ENCODE results near the gene RAP1A.

RAP1A gene

DNA sequence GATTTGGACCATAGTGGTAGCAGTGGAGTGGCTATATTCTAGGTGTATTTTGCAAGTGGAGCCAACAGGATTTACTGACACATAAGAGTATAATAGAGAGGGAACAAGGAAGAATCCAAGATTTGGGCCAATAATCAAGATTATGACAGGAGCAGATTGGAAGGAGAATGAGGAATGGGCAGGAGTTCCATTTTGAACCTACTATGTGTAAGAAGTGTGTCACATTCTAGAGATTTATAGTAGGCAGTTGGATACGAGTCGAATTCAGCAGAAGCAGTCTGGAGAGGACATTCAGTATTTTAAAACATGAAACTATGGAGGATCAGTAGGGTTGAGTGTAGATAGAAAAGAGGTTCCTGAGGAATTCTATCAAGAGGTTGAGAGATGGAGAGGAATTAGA lies 97.9 kb downstream of the RAP1A start:
- DNase-seq (ENCODE audit: low read depth in 2 of 2) = no peak

DNA sequence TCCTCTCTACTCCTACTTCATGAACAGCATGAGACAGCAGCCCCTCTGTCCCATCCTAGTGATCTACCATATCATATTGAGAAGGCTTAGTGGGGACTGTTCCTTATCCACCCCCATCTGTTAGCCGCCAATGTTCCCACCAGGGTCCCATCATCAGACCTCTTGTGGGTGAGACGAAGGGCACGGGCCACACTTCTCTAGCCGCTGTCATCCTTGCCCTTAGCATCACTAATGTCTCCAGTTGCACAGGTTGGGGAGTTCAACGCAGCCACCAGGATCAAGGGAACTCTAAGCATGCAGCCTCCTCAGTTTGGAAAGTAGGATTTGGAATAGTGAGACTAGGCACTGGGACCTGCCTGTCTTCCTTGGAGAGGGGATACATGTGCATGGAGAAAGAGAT lies 99.5 kb downstream of the RAP1A start:
- no peak for DNase-seq (ENCODE audit: low read depth in 2 of 2)

DNA sequence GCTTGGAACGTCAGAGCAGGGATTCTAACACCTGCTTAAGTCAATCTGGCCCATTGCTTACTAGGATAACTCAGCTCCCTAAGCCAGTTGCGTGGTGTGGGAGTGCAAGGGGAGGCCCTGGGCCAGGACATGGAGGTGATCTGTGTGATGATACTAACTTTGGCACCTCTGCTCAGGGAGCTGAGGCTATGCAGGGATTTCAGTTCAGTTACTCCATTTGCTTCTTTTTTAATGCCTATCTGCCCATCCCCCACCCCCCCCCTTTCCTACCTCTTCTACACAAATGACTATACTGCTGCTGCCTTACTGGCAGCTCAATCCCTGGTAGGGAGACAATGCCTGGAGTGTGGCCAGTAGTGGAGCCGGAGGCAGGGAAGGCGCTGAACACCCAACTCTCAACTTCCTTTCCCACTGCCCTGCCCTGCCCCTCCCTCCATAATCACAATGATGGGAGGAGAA lies 100.1 kb downstream of the RAP1A start:
- no peak for DNase-seq (ENCODE audit: low read depth in 2 of 2)

GRCh38 chr1:111720274-111720976 lies 100.8 kb downstream of the RAP1A start:
- DNase-seq (ENCODE audit: low read depth in 2 of 2) = no peak

DNA sequence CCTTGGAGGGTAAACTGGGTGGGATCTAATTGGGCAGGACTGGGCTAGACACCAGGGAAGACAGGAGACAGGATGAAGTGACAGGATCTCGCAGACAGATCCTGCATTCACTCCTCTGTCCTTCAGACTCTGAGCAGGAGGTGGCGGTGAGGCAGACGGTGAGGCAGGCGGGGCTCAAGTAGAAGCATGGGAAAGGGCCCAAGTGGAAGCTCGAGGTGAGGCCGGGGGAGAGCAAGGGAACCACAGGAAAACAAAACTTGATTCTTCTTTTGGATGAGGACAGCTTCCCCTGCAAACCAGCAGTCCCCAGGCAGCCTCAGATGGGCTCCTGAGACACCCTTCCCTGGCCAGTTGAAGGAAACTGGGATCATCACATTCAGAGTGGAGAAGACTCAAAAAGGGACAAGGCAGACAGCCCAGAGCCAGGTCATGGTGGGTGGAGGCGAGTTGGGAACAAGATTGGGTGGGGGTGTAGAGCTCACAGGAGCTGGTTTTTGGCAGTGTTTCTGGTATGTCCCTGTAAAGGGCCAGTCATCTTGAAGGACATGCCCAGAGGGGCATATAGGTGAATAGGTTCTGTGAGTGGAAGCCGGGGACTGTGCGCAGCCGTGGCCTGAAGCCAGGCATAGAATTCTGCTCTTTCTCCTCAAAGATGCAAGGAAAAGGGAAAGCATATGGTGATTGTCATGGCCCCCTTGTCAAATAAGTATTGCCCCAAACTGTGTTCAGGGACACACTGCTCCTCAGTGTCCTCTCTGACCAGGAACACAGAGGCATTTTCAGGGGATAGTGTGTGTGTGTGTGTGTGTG lies 101.6 kb downstream of the RAP1A start:
- no peak for DNase-seq (ENCODE audit: low read depth in 2 of 2)

DNA sequence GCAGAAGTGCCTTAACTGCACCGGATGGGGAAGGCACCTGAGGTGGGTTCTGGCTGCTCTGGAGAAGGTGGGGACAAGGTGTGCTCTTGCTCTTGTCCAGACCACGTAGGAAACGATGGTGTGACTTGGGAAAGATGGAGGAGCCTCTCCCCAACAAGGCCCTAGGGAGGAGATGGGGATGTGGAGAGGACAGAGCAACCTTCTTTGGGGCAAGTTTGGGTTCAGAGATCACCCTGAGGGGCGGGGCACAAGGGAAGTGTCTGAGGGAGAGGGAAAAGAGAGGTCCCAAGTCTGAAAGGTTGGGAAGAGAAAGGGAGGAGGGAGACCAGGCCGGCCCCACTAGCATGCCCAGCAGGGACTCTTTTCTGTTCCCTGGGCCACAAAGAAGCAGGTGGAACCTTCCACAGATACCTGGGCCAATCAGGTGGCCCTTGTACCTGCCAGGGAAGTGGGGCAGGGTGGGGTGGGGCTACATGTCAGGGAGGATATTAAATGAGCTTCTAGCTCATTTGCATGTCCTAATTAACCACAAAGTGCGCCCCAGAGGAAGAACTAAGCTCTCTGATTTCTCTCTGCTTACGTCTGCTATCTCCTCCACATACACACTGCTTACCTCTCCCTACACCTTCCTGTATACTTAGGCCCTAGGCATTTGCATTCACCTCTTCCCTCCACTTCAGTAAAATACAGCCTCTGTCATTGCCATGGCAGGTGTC lies 103.7 kb downstream of the RAP1A start:
- no peak for DNase-seq (ENCODE audit: low read depth in 2 of 2)

GRCh38 chr1:111723871-111724270 lies 104.3 kb downstream of the RAP1A start:
- DNase-seq (ENCODE audit: low read depth in 2 of 2) = no peak

GRCh38 chr1:111725192-111725591 lies 105.6 kb downstream of the RAP1A start:
- no peak for DNase-seq (ENCODE audit: low read depth in 2 of 2)

- no peak for DNase-seq (ENCODE audit: low read depth in 2 of 2)
Observed at GRCh38 chr1:111727056-111727455, 107.5 kb downstream of the RAP1A start.

DNA sequence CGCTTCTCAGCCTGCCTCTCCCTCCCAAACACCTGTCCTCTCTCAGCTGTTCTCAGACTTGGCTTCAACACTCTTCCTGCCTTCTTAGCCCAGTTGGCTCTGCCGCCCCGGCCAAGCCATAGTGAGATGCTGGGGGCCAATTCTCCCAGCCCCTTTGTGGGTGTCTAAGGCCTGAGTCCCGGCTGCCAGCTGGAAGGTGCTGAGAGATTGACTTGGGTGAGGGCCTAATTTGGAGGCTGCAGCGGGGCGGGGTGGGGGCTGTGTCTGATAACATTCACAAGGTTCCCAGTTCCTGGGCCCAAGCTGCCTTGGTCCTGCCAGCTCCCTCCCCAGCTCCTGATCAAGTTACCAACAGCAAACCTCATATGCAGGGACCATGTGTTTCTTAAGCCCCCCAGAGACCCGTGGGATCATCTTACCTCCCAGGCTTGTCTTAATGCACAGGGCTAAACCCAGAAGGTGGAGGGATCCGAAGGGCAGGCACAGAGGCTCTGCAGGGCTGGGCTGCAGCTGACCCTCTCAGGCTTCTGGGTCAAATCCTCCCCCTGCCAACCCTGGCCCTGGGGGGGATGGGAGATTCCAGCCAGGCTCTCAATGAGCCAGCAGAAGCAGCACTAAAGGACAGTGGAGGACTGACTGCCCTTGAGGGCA lies 109.8 kb downstream of the RAP1A start:
- DNase-seq (ENCODE audit: low read depth in 2 of 2) = no peak

GRCh38 chr1:111729946-111730681 lies 110.5 kb downstream of the RAP1A start:
- no peak for DNase-seq (ENCODE audit: low read depth in 2 of 2)

GRCh38 chr1:111730706-111731105 lies 111.1 kb downstream of the RAP1A start:
- no peak for DNase-seq (ENCODE audit: low read depth in 2 of 2)

- no peak for DNase-seq (ENCODE audit: low read depth in 2 of 2)
Observed at GRCh38 chr1:111731956-111732355, 112.4 kb downstream of the RAP1A start.

GRCh38 chr1:111732718-111733117 lies 113.1 kb downstream of the RAP1A start:
- no peak for DNase-seq (ENCODE audit: low read depth in 2 of 2)

DNA sequence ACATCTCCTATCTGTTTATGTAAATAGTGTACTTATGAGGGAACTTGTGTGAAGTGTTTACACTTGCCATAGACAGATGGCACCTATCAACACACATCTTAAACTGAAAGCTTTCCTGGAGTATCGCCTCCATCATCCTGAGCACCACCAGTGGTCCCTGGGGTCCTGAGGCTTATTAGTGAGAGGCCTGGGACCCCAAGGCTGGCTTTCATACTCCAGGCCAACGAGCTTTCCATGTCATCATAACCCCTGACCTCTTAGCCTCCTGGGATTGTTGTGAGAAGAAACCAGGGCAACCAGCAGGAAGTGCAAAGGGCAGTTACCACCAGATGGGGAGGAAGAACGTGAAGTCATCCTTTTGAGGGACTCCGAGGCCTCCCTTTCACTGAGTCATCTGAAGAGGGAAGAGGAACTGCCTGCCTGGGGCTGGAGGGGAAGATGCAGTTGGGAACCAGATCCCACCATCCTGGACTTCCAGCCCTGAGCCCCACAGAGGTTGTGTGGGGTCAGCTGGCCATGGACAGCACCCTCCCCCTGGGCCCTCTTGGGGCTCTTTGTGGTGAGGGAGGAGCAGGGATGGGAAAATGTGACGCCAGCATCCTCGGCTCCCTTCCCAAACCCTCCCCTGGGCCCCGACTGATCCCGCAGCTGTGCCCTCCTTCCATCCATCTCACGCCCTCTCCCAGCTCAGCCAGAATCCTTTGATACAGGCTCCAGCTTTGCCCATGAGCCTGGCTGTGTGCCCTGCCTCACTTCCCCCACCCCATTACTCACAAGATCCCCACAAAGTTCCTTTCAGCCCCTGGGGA lies 113.8 kb downstream of the RAP1A start:
- DNase-seq (ENCODE audit: low read depth in 2 of 2) = no peak

DNA sequence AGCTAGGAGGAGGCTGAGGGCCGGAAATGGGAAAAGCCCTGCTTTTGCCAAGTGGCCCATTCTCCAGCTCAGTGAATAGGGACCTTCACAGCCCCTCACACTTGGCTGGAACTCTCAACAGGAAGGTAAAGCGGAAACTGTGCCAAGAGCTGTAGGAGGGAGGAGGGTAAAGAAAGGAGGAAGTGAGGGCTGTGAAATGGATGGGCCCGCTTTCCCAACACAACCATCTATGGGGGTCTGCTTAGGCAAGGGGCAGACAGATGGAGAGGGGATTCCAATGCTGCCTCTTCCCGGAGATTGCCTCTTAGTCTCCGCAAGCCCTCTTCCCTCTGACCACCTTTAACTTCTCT lies 114.4 kb downstream of the RAP1A start:
- no peak for DNase-seq (ENCODE audit: low read depth in 2 of 2)

GRCh38 chr1:111734426-111734825 lies 114.8 kb downstream of the RAP1A start:
- DNase-seq (ENCODE audit: low read depth in 2 of 2) = no peak

DNA sequence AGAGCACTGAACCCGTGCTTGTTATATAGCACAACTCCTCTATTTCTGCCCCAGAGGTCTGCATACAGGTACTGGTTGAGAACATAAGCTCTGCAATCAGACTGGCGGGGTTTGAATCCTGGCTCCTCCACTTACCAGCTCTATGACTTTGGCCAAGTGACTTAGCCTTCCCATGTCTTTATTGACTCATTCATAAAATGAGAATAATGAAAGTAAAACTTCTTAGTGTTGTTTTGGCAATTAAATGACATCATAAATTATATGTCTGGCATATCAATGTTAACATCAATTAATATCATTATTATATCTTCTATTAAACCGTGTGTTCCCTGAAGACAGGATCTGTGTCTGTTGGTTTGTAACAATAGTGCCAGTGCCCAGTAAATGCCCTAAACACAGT lies 115.3 kb downstream of the RAP1A start:
- DNase-seq (ENCODE audit: low read depth in 2 of 2) = no peak

DNA sequence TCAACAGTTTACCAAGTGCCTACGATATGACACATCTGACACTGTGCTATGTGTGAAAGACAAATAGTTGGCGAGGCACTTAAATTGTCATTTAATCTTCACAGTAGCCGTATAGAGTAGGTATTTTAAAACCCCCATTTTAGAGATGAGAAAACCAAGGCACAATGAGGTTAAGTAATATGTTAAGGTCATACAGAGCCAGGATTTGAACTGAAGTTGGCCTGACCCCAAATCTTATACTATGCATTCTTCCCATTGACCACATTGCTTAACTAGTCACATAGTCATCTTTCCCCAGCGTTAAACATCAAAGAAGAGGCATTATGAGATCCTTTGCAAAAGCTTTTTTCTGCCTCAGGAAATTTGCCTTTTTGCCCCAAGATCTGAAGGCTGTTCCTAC lies 115.7 kb downstream of the RAP1A start:
- DNase-seq (ENCODE audit: low read depth in 2 of 2) = no peak

DNA sequence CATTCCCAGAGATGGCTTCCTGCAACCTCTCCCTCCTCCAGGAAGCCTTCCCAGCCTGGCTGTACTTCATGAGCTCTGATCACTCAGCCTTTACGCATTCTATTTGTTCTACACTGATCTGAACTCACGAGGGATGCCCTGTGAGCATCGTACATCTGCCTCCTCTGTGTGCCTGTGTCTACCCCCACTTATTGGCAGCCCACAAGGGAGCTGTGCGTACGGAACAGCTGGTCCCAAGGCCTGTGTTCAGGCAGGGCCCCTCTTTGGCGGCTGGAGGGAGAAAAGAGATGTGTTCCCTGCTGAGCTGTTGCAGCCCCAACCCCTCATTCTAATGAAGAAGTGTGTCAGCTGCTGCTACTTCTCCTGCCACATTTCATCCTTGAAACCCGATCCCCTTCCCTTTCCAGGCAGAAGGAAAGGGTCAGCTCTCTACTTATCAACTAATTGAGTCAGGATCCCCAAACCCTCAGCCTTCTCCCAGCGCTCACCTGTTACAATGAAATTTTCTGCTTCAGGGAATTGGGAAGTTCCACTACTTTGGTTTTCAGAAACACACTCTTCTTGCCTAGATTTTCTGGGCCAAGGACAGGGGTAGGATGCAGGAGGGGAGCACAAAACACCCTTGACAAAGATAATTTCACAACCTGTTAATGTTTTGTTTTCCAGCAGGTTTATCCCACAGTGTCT lies 116.4 kb downstream of the RAP1A start:
- DNase-seq (ENCODE audit: low read depth in 2 of 2) = no peak

Data from stimulated activated CD8-positive, alpha-beta memory T cell treated with anti-CD3 and anti-CD28 coated beads, Interleukin-15, amount 100 ng/mL, for 4 hours (primary cell).